HepG2 (cell line): ENCODE measurements around the gene RIPOR1. TPM values are rescaled to one million over a fixed set of nuclear protein-coding genes. Genes with fewer than 3 reads are reported as not detected.

Experiments used
- BRF2 ChIP-seq: sonication (generic); formaldehyde crosslinking; IDR thresholded peaks from 2 replicates; pipeline ENCODE4 v1.8.1; 2022; ENCODE audit warnings: mild to moderate bottlenecking, missing genetic modification reagents
- CBFB ChIP-seq: sonication (generic); formaldehyde crosslinking; IDR thresholded peaks from 2 replicates; pipeline ENCODE4 v1.4.0; 2020; ENCODE audit warnings: missing genetic modification reagents
- CREM ChIP-seq, 2 experiments: sonication (generic) in 1 of 2; formaldehyde crosslinking in 1 of 2; IDR thresholded peaks; 2 replicates each; pipeline versions ENCODE4 v1.4.0 to v1.6.1; 2016 to 2020; ENCODE audit warnings: antibody characterized with exemption in 1 of 2, mild to moderate bottlenecking in 1 of 2, missing genetic modification reagents in 1 of 2
- HHEX ChIP-seq: IDR thresholded peaks from 2 replicates; pipeline ENCODE4 v1.6.1; 2016; ENCODE audit warnings: control low read depth
- KDM3A ChIP-seq: IDR thresholded peaks from 2 replicates; pipeline ENCODE4 v1.6.1; 2018; ENCODE audit warnings: low read depth, missing compliant biosample characterization
- KDM5B ChIP-seq: sonication (generic); formaldehyde crosslinking; IDR thresholded peaks from 2 replicates; pipeline ENCODE4 v1.4.0; 2020; ENCODE audit warnings: missing genetic modification reagents, mild to moderate bottlenecking, borderline replicate concordance
- MEIS1 ChIP-seq: sonication (generic); formaldehyde crosslinking; IDR thresholded peaks from 2 replicates; pipeline ENCODE4 v1.9.0; 2021; ENCODE audit warnings: mild to moderate bottlenecking, missing genetic modification reagents, moderate library complexity, borderline replicate concordance
- MTERF4 ChIP-seq: sonication (generic); formaldehyde crosslinking; IDR thresholded peaks from 2 replicates; pipeline ENCODE4 v1.8.0; 2023; ENCODE audit warnings: mild to moderate bottlenecking, missing genetic modification reagents
- NRL ChIP-seq: sonication (generic); formaldehyde crosslinking; IDR thresholded peaks from 2 replicates; pipeline ENCODE4 v1.5.0; 2020; ENCODE audit warnings: missing genetic modification reagents, mild to moderate bottlenecking, moderate library complexity, borderline replicate concordance
- PITX1 ChIP-seq: sonication (generic); formaldehyde crosslinking; IDR thresholded peaks from 2 replicates; pipeline ENCODE4 v1.5.1; 2020; ENCODE audit warnings: mild to moderate bottlenecking, missing genetic modification reagents
- RFX1 ChIP-seq: fragments of 450-650 bp; IDR thresholded peaks from 2 replicates; pipeline ENCODE4 v1.6.1; 2017
- SPEN ChIP-seq: sonication (generic); formaldehyde crosslinking; IDR thresholded peaks from 2 replicates; pipeline ENCODE4 v1.5.1; 2020; ENCODE audit warnings: low read depth, mild to moderate bottlenecking, missing genetic modification reagents
- WIZ ChIP-seq: sonication (generic); formaldehyde crosslinking; IDR thresholded peaks from 2 replicates; pipeline ENCODE4 v1.5.1; 2020; ENCODE audit warnings: mild to moderate bottlenecking, missing genetic modification reagents
- ZEB1 ChIP-seq: IDR thresholded peaks from 2 replicates; pipeline ENCODE4 v1.6.1; 2012; ENCODE audit warnings: mild to moderate bottlenecking, low read depth, inconsistent platforms; ENCODE audit not compliant: insufficient replicate concordance
- ZFP82 ChIP-seq: sonication (generic); formaldehyde crosslinking; IDR thresholded peaks from 2 replicates; pipeline ENCODE4 v1.5.1; 2020; ENCODE audit warnings: mild to moderate bottlenecking, missing genetic modification reagents, borderline replicate concordance
- ZNF121 ChIP-seq: sonication (generic); formaldehyde crosslinking; IDR thresholded peaks from 2 replicates; pipeline ENCODE4 v1.5.0; 2020; ENCODE audit warnings: mild to moderate bottlenecking, missing genetic modification reagents
- ZNF230 ChIP-seq: sonication (generic); formaldehyde crosslinking; IDR thresholded peaks from 2 replicates; pipeline ENCODE4 v1.4.0; 2020; ENCODE audit warnings: mild to moderate bottlenecking, missing genetic modification reagents
- ZNF33A ChIP-seq: sonication (generic); formaldehyde crosslinking; IDR thresholded peaks from 2 replicates; pipeline ENCODE4 v1.5.1; 2020; ENCODE audit warnings: missing genetic modification reagents, mild to moderate bottlenecking, moderate library complexity, borderline replicate concordance
- ZNF501 ChIP-seq: sonication (generic); formaldehyde crosslinking; IDR thresholded peaks from 2 replicates; pipeline ENCODE4 v1.5.1; 2020; ENCODE audit warnings: mild to moderate bottlenecking, moderate library complexity, missing genetic modification reagents
- ZNF619 ChIP-seq: sonication (generic); formaldehyde crosslinking; IDR thresholded peaks from 2 replicates; pipeline ENCODE4 v1.4.0; 2020; ENCODE audit warnings: mild to moderate bottlenecking, missing genetic modification reagents
- ZNF646 ChIP-seq: sonication (generic); formaldehyde crosslinking; IDR thresholded peaks from 2 replicates; pipeline ENCODE4 v1.9.0; 2021; ENCODE audit warnings: mild to moderate bottlenecking, missing genetic modification reagents
- ZNF703 ChIP-seq: sonication (generic); formaldehyde crosslinking; IDR thresholded peaks from 2 replicates; pipeline ENCODE4 v1.5.1; 2020; ENCODE audit warnings: missing genetic modification reagents, mild to moderate bottlenecking, moderate library complexity, borderline replicate concordance
- polyA plus RNA-seq, 8 experiments: library from polyadenylated mRNA; depleted of rRNA in 3 of 8; stranded (reverse) in 7 of 8; unstranded in 1 of 8; fragments of >200 nt; fragmentation: Illumina TruSeq in 4 of 8; extraction: Trizol in 4 of 8; gene quantifications; 2 replicates each; pipeline versions ENCODE4 v1.2.1 to v1.2.3, GENCODE V29; 2011 to 2016; ENCODE audit warnings: low read depth in 4 of 8, missing spikeins in 1 of 8, mixed read lengths in 1 of 8; ENCODE audit not compliant: insufficient read depth in 1 of 8
- total RNA-seq, 5 experiments: library from RNA; depleted of rRNA; stranded (reverse); fragments of >200 nt; fragmentation: Illumina TruSeq; extraction: Trizol; gene quantifications; 2 replicates each; pipeline ENCODE4 v1.2.3, GENCODE V29; 2016; ENCODE audit warnings: low read depth in 1 of 5

The RIPOR1 gene
- total and polyA plus RNA-seq, 2 of the 13 experiments (the other 11 are each of a cell fraction or from before 2014, with no cell fraction given) = 4.6 to 8.1 TPM

- TF ChIP-seq ZNF646 = no peak; the same call in 1 of the 2 replicates
- TF ChIP-seq ZNF121 (CRISPR knock-in tag) = peak; percentile 93
- TF ChIP-seq HHEX (CRISPR knock-in tag) = no peak
- TF ChIP-seq KDM5B (CRISPR knock-in tag) = peak; percentile 83; the same call in 1 of the 2 replicates
- TF ChIP-seq CREM (IDR thresholded peaks at IDR 0.05) = peak; percentile 49; the same call in 1 of the 2 replicates
- no peak for TF ChIP-seq CREM (CRISPR knock-in tag; IDR thresholded peaks at IDR 0.05)
- TF ChIP-seq MTERF4 = peak; percentile 73
- 0 out of 2 replicates have a peak, but pooled peaks have one; percentile 49 for TF ChIP-seq ZNF619 (CRISPR knock-in tag)
- TF ChIP-seq WIZ (CRISPR knock-in tag) = 0 out of 2 replicates have a peak, but pooled peaks have one; percentile 62
- peak; percentile 97 for TF ChIP-seq BRF2
- TF ChIP-seq CBFB (CRISPR knock-in tag) = peak; percentile 55; the same call in 1 of the 2 replicates
- TF ChIP-seq RFX1 = no peak
- TF ChIP-seq ZNF501 (CRISPR knock-in tag) = peak; percentile 71
- TF ChIP-seq KDM3A (CRISPR knock-in tag) = peak; percentile 4
- TF ChIP-seq ZNF33A (CRISPR knock-in tag) = no peak
- TF ChIP-seq ZEB1 = no peak
- TF ChIP-seq ZNF230 (CRISPR knock-in tag) = peak; percentile 66; the same call in 1 of the 2 replicates
- TF ChIP-seq ZNF703 (CRISPR knock-in tag) = 0 out of 2 replicates have a peak, but pooled peaks have one; percentile 33
- TF ChIP-seq NRL (CRISPR knock-in tag) = peak; percentile 98
- TF ChIP-seq ZFP82 = 0 out of 2 replicates have a peak, but pooled peaks have one; percentile 60
- peak; percentile 45; the same call in 1 of the 2 replicates for TF ChIP-seq PITX1 (CRISPR knock-in tag)
- peak; percentile 63 for TF ChIP-seq SPEN (CRISPR knock-in tag)
- no peak for TF ChIP-seq MEIS1 (CRISPR knock-in tag)
Measured at GRCh38 chr16:67561824-67562525, 33.3 kb downstream of the RIPOR1 start (continued).
